Activated T-cell treated with anti-CD3 and anti-CD28 coated beads, Interleukin-2, amount 50 U/mL, for 48 hours (primary cell): ENCODE results near the gene WRAP53.

Source experiments
- DNase-seq, 2 experiments: peaks; one replicate each; pipeline ENCODE4 v3.0.0-alpha.2; 2020

The WRAP53 gene

GRCh38 chr17:7684851-7685532, 3.3 kb upstream of the WRAP53 start:
- no peak for DNase-seq

DNA sequence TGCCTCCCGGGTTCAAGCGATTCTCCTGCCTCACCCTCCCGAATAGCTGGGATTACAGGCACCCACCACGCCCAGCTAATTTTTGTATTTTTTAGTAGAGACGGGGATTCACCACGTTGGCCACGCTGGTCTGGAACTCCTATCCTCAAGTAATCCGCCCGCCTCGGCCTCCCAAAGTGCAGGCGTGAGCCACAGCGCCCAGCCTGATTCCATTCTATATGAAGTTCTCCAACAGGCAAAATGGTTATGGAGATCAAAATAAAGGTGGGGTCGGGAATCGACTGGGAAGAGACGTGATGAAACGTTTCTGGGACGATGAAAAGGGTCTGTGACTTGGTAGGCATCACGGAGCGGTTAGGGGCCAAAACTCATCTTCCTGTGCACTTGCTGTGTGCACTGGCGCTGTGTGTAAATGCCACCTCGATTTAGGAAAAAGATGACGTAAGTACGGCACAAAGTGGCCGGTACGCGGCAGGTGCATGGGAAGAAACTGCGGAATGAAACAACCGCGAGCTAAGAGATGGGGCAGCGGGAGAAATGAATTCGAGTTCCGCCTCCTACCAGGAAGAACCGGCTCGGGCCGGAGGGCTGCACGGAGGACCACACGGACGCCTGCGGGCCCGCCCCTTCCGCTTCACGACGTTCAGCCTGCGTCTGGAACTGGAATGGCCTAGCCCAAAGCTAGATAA, 2.6 kb upstream of the WRAP53 start:
- peak; percentile 87 to 90 for DNase-seq

DNA sequence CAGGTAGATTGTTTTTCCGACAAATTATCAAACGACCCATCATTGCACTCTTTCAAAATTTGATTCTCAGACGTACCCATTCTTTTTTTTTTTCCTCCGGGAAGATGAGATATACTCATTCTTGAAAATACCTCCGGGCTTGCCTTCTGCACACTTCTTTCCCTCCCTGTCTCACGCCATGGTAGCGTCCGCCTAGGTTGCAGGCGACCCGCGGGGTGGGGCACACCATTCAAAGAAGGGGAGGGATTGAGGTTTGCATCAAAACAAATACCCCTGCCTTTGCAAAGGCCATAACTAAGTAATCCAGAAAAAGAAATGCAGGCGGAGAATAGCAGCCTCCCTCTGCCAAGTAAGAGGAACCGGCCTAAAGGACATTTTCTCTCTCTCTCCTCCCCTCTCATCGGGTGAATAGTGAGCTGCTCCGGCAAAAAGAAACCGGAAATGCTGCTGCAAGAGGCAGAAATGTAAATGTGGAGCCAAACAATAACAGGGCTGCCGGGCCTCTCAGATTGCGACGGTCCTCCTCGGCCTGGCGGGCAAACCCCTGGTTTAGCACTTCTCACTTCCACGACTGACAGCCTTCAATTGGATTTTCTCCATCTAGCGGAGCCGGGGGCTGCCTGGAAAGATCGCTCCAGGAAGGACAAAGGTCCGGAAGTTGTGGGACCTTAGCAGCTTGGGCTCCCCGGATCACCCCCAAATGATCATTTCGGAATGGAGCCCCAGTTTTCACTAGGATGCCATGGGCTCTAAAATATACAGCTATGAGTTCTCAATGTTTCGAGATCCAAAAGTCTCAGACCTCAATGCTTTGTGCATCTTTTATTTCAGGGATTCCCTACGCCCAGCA, 1.8 kb upstream of the WRAP53 start:
- peak; percentile 87 for DNase-seq

GRCh38 chr17:7687072-7687907, 987 bp upstream of the WRAP53 start, which contains the start of gene TP53:
Gene TP53, minus strand, starts transcription at chr17:7687490. Its CDS starts 10,896 bp downstream, at chr17:7676594.
- peak; percentile 91 to 92 for DNase-seq

DNA sequence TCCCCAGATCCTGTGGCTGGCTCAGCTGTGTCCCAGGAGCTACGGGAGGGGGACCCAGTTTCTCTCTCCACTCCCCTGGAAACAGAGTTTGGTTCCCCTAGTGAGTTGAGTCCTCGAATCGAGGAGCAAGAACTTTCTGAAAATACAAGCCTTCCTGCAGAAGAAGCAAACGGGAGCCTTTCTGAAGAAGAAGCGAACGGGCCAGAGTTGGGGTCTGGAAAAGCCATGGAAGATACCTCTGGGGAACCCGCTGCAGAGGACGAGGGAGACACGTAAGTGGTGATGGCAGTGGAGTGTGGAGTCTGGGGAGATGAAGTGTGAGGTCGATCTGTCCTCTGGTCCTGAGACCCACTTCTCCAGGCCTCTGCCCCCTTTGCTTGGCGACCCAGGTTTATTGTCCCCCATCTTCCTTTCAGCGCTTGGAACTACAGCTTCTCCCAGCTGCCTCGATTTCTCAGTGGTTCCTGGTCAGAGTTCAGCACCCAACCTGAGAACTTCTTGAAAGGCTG, 585 bp downstream of the WRAP53 start:
- DNase-seq, result no peak

- no peak for DNase-seq
These were observed 7.3 kb downstream of the WRAP53 start for GRCh38 chr17:7695586-7695985.

GRCh38 chr17:7697828-7698588, 9.7 kb downstream of the WRAP53 start:
- no peak for DNase-seq

DNA sequence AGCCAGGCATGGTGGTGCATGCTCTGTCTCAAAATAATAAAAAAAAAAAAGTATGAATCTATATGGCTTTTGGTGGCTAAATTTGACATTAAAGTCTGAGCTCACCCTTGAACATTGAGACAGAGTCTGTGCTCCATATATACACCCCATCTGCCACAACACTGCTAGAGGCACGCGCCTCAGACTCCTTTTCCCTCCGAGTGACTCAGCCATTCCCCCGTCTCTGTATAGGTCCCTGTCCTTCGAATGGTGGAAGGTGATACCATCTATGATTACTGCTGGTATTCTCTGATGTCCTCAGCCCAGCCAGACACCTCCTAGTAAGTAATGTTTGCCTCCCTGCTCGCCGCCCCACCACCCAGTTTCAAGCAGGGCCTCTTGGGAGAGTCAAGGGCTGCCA, 12.2 kb downstream of the WRAP53 start:
- DNase-seq, result no peak

- DNase-seq, result no peak
These were observed 13.4 kb downstream of the WRAP53 start for GRCh38 chr17:7701681-7702080.

DNA sequence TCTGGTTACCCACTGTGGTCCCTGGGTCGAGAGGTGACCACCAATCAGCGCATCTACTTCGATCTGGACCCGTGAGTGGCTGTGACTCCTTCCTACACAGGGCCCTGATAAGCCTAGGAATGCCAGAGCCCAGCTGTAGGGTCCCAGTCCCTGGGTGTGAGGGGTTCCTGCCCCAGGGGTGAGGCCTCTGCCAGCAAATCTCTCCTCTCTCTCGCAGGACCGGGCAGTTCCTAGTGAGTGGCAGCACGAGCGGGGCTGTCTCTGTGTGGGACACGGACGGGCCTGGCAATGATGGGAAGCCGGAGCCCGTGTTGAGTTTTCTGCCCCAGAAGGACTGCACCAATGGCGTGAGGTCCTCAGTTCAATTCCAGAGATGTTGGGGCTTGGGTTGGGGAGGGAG, 14.5 kb downstream of the WRAP53 start:
- DNase-seq, result no peak

DNA sequence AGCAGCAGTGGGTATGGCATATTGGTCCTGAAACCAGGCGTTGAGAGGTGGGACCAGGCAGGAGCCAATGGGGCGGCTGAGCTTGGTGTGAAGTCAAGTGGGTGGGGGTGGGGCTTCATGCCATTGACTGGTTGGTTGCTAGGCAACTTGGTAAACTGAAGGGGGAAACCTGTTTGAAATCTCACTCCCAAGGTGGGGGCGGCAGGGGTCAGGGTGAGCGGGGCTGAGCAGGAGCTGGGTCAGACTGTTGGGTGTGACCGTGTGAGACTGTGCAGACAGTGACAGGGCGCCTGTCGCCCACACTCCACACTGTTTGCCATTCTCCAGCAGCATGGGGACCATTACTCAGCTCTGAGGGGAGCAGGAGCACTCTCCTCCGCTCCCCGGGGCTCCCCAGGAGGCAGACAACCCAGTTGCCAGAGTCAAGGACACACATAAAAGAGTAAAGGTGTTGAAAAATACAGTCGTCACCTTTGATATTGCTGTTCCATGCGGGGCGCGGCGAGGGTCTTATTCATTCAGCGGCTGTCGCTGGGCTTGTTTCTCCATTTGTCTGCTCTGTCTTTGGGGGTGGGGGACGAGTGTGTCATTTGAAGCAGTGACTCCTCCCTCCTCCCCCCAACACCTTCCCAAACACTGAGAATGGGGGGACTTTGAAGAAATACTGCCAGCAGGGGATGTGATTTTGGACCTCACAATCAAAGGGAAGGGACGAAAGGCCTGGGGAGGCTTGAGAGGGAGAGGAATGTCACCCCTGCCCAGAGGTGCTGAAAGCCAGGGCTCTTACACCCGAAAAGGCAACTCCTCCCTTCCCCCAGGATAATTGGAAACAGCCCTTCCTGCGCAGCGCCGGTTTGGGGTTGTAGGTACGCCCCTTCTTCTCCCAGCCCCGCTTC, 15.6 kb downstream of the WRAP53 start:
- peak in 1 of 2 experiments; percentile 43 for DNase-seq

GRCh38 chr17:7704601-7705268, 16.5 kb downstream of the WRAP53 start, which contains the start of gene EFNB3:
Gene EFNB3, plus strand, starts transcription at chr17:7705202. Its CDS starts 397 bp downstream, at chr17:7705599.
- DNase-seq, result no peak

- no peak for DNase-seq
These were observed 17.3 kb downstream of the WRAP53 start for GRCh38 chr17:7705269-7706255.

DNA sequence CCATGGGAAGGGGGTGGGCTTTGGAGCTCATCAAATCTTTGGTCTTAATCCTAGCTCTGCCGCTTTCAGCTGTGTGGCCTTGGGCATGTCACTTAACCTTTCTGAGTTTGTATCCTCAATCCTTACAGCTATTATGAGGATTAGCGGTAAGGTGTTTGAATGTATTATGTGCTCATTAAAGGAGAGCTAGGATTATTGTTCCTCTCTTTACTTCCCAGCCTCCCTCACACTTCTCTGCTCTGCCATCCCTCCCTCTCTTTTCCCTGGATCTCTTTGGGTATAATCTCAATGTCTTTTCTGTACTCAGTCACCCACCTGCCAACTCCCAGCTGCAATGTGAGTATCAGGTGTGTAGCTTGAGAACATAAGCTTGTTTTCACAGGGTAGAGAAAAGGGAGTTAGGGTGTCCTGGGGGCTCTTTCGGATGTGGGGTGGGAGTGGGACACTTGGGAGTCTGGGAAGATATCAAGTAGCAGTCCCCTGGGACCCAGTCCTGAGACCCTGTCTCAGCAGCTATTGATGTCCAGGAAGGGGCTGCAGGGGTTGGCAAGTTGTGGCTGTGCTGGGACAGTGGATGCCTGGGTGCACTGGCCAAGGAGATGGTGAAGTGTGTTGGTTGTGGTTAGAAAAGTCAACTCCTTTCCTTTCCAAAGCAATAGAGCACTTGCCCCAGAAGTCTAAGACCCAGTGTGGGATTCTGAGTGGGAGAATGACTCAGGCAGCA, 18.5 kb downstream of the WRAP53 start:
- no peak for DNase-seq

- DNase-seq, result no peak
These were observed 19.2 kb downstream of the WRAP53 start for GRCh38 chr17:7707446-7707845.

GRCh38 chr17:7707858-7708750, 19.8 kb downstream of the WRAP53 start:
- no peak for DNase-seq

DNA sequence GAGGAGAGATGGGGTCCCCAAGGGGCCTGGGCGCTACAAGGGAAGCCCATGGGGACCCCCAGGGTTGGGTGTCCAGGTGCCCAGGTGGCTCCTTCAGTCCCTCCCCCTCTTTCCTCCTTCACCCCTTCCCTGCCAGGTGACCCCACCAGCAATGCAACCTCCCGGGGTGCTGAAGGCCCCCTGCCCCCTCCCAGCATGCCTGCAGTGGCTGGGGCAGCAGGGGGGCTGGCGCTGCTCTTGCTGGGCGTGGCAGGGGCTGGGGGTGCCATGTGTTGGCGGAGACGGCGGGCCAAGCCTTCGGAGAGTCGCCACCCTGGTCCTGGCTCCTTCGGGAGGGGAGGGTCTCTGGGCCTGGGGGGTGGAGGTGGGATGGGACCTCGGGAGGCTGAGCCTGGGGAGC, 20.8 kb downstream of the WRAP53 start:
- no peak for DNase-seq
